ENCODE results near the gene JPH2. TPM values are rescaled to one million over a fixed set of nuclear protein-coding genes. Genes with fewer than 3 reads are reported as not detected.

JPH2 gene
- total and polyA plus RNA-seq, 9 donors = 0.48 to 27.4 (median 3.0) TPM

DNA sequence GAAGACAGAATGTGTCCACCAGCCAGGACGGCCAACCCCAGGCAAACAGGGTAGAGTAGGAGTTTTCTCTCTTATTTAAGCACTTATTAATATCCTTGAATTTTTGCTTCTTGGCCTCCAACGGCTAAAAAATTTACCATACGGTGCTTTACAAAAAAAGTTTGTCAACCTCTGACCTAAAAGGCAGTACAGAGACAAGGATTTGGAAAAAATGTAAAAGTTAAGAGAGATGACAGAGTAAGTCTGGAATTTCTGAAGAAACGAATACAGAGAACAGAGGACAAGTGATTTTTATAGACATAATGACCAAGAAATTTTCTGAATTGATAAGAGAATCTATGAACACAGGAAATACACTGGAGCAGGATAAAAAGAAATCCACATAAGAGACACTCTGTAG, 13.4 kb upstream of the JPH2 start:
- intact Hi-C loops (cut with DNase I) = no loop called here
- Histone ChIP-seq H3K27ac (no peak overlapping the region), H3K9me3 (no peaks in the 10 kb centered on the region), H3K4me3 (no peak overlapping the region), H3K27me3 (no peaks in the 10 kb centered on the region), H3K36me3 (no peaks in the 10 kb centered on the region), H3K4me1 (ENCODE audit: insufficient read depth) (peaks cover 4% of the 10 kb centered on the region)
- WGBS, 3 donors = 48 to 62% (median 55%) methylated on average over 4 of the region's 4 CpGs
- no peak for DNase-seq
- TF ChIP-seq, protein P1, sequence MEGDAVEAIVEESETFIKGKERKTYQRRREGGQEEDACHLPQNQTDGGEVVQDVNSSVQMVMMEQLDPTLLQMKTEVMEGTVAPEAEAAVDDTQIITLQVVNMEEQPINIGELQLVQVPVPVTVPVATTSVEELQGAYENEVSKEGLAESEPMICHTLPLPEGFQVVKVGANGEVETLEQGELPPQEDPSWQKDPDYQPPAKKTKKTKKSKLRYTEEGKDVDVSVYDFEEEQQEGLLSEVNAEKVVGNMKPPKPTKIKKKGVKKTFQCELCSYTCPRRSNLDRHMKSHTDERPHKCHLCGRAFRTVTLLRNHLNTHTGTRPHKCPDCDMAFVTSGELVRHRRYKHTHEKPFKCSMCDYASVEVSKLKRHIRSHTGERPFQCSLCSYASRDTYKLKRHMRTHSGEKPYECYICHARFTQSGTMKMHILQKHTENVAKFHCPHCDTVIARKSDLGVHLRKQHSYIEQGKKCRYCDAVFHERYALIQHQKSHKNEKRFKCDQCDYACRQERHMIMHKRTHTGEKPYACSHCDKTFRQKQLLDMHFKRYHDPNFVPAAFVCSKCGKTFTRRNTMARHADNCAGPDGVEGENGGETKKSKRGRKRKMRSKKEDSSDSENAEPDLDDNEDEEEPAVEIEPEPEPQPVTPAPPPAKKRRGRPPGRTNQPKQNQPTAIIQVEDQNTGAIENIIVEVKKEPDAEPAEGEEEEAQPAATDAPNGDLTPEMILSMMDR (IDR thresholded peaks at IDR 0.05) = no peak
- no peak for TF ChIP-seq EP300 (IDR thresholded peaks at IDR 0.05)
- TF ChIP-seq POLR2A (IDR thresholded peaks at IDR 0.05) = no peak

DNA sequence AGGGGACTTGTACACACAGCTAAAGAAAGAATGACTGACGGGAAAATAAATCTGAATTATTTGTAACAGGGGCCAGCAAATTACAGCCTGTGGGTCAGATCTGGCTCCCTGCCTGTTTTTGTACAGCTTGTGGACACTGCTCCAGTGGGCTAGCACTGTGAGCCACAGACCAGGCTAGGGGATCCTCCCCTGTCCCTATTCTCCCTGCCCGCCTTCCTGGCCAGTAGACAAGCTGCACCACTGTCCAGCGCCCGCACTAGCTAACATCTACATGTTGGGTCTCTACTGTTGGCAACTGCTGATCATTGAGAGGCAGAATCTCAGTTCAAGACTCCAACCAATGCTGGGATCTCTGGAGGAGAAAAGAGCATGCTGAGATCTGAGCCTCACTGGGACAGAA, 12.9 kb upstream of the JPH2 start:
- no peak for DNase-seq
- no peak for TF ChIP-seq POLR2A (IDR thresholded peaks at IDR 0.05)
- intact Hi-C loops (cut with DNase I) = loop anchor here in 1 of 4 donors (10.0 kb wide), 1 partner anchor 745 kb away; the partner anchor contains the start of gene SRSF6
- no peaks in the 10 kb centered on the region for H3K27me3 ChIP-seq
- peaks cover 4% of the 10 kb centered on the region for H3K4me1 ChIP-seq (ENCODE audit: insufficient read depth)
- H3K9me3 ChIP-seq = no peaks in the 10 kb centered on the region
- H3K36me3 ChIP-seq = no peaks in the 10 kb centered on the region
- no peak overlapping the region for H3K4me3 ChIP-seq
- H3K27ac ChIP-seq = no peak overlapping the region
- 91 to 96% (median 92%) methylated on average over 4 of the region's 4 CpGs for WGBS, 3 donors

DNA sequence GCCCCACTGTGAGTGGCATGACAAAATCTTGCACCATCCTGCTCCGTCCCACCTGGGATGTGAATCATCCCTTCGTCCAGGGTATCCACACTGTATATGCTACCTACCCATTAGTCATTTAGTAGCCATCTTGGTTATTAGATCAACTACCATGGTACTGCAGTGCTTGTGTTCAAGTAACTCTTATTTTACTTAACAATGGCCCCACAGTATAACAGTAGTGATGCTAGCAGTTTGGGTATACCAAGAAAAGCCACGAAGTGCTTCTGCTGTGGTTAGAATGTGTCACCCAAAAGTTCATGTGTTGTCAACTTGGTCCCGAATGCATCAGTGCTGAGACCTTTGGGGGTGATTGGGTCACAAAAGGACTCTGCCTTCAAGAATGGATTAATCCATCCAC, 11.9 kb upstream of the JPH2 start:
- H3K4me3 ChIP-seq = no peak overlapping the region
- intact Hi-C loops (cut with DNase I) = loop anchor here in 1 of 4 donors (10.0 kb wide), 1 partner anchor 744 kb away; the partner anchor contains the start of gene SRSF6
- 91 to 92% (median 92%) methylated on average over 4 of the region's 4 CpGs for WGBS, 3 donors
- no peak for DNase-seq
- TF ChIP-seq POLR2A (IDR thresholded peaks at IDR 0.05) (no peak), EP300 (IDR thresholded peaks at IDR 0.05) (no peak)
- TF ChIP-seq, protein P1 (IDR thresholded peaks at IDR 0.05) = no peak
- H3K4me1 ChIP-seq (ENCODE audit: insufficient read depth) = peaks cover 2% of the 10 kb centered on the region
- H3K36me3 ChIP-seq = no peaks in the 10 kb centered on the region
- no peak overlapping the region for H3K27ac ChIP-seq
- no peaks in the 10 kb centered on the region for H3K27me3 ChIP-seq
- H3K9me3 ChIP-seq = no peaks in the 10 kb centered on the region

DNA sequence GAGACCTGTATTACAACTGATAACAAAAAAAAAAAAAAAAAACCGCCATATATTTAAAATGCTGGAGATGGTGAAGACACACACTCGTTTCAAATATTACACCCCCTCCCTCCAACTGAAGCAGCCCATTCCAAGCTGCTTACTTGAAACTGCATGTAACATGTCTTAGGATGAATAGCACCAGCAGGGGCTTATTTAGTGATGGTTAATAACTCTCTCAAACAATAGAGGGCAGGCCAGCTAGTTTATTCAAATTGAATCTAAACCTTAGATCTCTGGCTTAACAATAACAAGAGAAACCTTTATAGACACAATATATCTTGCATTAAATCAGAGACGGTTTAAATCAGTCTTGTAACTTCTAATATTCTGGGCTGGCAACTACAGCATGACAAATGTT, 9.3 kb upstream of the JPH2 start:
- Histone ChIP-seq H3K9me3 (no peaks in the 10 kb centered on the region), H3K4me3 (no peak overlapping the region), H3K27ac (no peak overlapping the region), H3K27me3 (no peaks in the 10 kb centered on the region), H3K4me1 (ENCODE audit: insufficient read depth) (no peaks in the 10 kb centered on the region), H3K36me3 (no peaks in the 10 kb centered on the region)
- WGBS, 3 donors = 56 to 68% (median 64%) methylated on average over 3 of the region's 3 CpGs
- DNase-seq = no peak
- TF ChIP-seq EP300 (IDR thresholded peaks at IDR 0.05) (no peak), POLR2A (IDR thresholded peaks at IDR 0.05) (no peak)
- TF ChIP-seq, protein P1 (IDR thresholded peaks at IDR 0.05) = no peak
- intact Hi-C loops (cut with DNase I) = loop anchor here in 1 of 4 donors (10.0 kb wide), 1 partner anchor 741 kb away; the partner anchor contains the start of gene SRSF6

DNA sequence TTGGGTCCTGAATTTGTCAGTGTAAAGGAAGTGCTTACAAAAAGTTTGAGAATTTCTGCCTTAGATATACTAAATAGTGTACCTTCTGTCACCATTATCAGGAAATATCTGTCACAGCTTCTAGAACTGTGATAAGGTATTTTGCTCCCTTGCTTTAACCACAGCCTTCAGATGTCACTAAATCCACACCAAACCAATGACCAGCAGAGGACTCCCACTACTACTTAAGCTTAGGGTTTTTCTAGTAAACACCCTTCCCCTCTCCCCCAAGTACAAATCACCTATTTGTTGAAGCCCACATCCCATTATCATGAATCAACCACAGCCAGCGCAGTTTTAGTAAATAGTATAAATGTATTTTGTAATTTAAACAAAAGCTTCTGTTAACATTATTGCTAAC, 8.6 kb upstream of the JPH2 start:
- no peaks in the 10 kb centered on the region for H3K27me3 ChIP-seq
- H3K36me3 ChIP-seq = no peaks in the 10 kb centered on the region
- intact Hi-C loops (cut with DNase I) = loop anchor here in 1 of 4 donors (10.0 kb wide), 1 partner anchor 741 kb away; the partner anchor contains the start of gene SRSF6
- TF ChIP-seq POLR2A (IDR thresholded peaks at IDR 0.05) (no peak), EP300 (IDR thresholded peaks at IDR 0.05) (no peak)
- TF ChIP-seq, protein P1 (IDR thresholded peaks at IDR 0.05) = no peak
- H3K4me1 ChIP-seq (ENCODE audit: insufficient read depth) = no peaks in the 10 kb centered on the region
- no peaks in the 10 kb centered on the region for H3K9me3 ChIP-seq
- H3K27ac ChIP-seq = no peak overlapping the region
- no peak overlapping the region for H3K4me3 ChIP-seq
- WGBS, 3 donors = 86 to 93% (median 91%) methylated on average over 1 of the region's 1 CpG
- no peak for DNase-seq
